SU-DHL-6 (cell line): Measurements from ENCODE around the gene CWC27.

Experiments used
- H2AFZ ChIP-seq: fragments of 200-600 bp; sonication (generic); 2 replicates; pipeline ENCODE4 v1.6.1; 2014; ENCODE audit warnings: low read depth, mild to moderate bottlenecking, moderate library complexity, mixed read lengths, antibody characterized with exemption, low read length; ENCODE audit not compliant: severe bottlenecking
- H3F3A ChIP-seq: fragments of 200-600 bp; shearing (Covaris generic); 2 replicates; pipeline ENCODE4 v1.6.0; 2016; ENCODE audit warnings: antibody characterized with exemption, mild to moderate bottlenecking; ENCODE audit not compliant: insufficient read depth
- H3K27ac ChIP-seq: fragments of 200-600 bp; sonication (generic); 2 replicates; pipeline ENCODE4 v1.5.1; 2016; ENCODE audit warnings: low read depth, mild to moderate bottlenecking, low read length, moderate library complexity, mixed read lengths
- H3K27me3 ChIP-seq: fragments of 200-600 bp; sonication (generic), shearing (Covaris generic); 2 replicates; pipeline ENCODE4 v1.6.0; 2014; ENCODE audit warnings: mild to moderate bottlenecking, low read length
- H3K36me3 ChIP-seq: fragments of 200-600 bp; sonication (generic); 2 replicates; pipeline ENCODE4 v1.6.1; 2014; ENCODE audit warnings: mild to moderate bottlenecking, low read length, mixed read lengths
- H3K4me2 ChIP-seq: fragments of 300-600, 200-600 bp; shearing (Covaris generic), sonication (generic); 2 replicates; pipeline ENCODE4 v1.6.0; 2014; ENCODE audit warnings: low read length, low read depth, mild to moderate bottlenecking; ENCODE audit not compliant: poor library complexity, severe bottlenecking
- H3K4me3 ChIP-seq: fragments of 200-600 bp; sonication (generic); 2 replicates; pipeline ENCODE4 v1.5.1; 2014; ENCODE audit warnings: antibody characterized with exemption, low read length, mild to moderate bottlenecking, mixed read lengths; ENCODE audit not compliant: insufficient read depth, poor library complexity, severe bottlenecking
- H3K79me2 ChIP-seq: fragments of 200-600 bp; sonication (generic); 2 replicates; pipeline ENCODE4 v1.6.1; 2014; ENCODE audit warnings: mild to moderate bottlenecking, low read length, moderate library complexity; ENCODE audit not compliant: insufficient read depth
- H3K9ac ChIP-seq: fragments of 200-600 bp; sonication (generic); 2 replicates; pipeline ENCODE4 v1.7.0; 2014; ENCODE audit warnings: mild to moderate bottlenecking, low read length
- H3K9me2 ChIP-seq: fragments of 200-600 bp; sonication (generic); replicated peaks from 2 replicates; pipeline ENCODE4 v1.6.1; 2014; ENCODE audit warnings: low read length; ENCODE audit not compliant: insufficient read depth
- H3K9me3 ChIP-seq: fragments of 200-600 bp; sonication (generic); 2 replicates; pipeline ENCODE4 v1.6.1; 2014; ENCODE audit warnings: low read length, mixed read lengths; ENCODE audit not compliant: insufficient read depth
- H4K20me1 ChIP-seq: fragments of 200-600 bp; sonication (generic); 2 replicates; pipeline ENCODE4 v1.6.1; 2014; ENCODE audit warnings: low read depth, mild to moderate bottlenecking, antibody characterized with exemption, low read length, moderate library complexity, mixed read lengths
- CTCF ChIP-seq: fragments of 200-600 bp; sonication (generic); IDR thresholded peaks from one replicate; pipeline ENCODE4 v1.5.1; 2017; ENCODE audit warnings: antibody characterized with exemption, mild to moderate bottlenecking, low read length, moderate library complexity; ENCODE audit not compliant: insufficient read depth, poor library complexity, severe bottlenecking
- EZH2phosphoT487 ChIP-seq: fragments of 200-600 bp; sonication (generic), shearing (Covaris generic); conservative IDR thresholded peaks from 2 replicates; pipeline ENCODE4 v1.6.1; 2018; ENCODE audit warnings: mild to moderate bottlenecking, antibody characterized with exemption, low read length, moderate library complexity, mixed read lengths

The CWC27 gene

DNA sequence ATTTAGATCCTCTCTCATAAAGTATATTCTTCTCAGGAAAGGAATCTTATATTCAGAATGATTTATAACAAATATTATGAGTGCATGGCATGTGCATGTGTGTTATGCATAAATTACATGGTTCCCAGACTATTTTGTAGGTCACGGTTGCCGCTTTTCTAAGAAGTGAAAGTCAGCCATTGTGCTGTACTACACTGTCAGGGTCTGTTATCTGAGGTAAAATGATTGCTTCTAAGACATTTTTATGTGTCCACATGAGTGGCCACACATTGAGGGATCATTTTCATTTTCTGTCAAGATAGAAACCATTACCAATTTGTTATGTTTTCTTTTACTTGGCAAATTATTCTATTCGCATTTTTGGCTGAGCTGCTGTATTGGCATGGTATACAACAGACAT lies 210.8 kb downstream of the CWC27 start:
- Histone ChIP-seq H2AFZ (no peak overlapping the region), H3K9me3 (no peaks in the 10 kb centered on the region), H3K36me3 (no peaks in the 10 kb centered on the region), H3K4me2 (no peak overlapping the region), H3K9me2 (no peaks in the 10 kb centered on the region), H3K4me3 (no peak overlapping the region), H3K79me2 (no peaks in the 10 kb centered on the region), H3F3A (no peaks in the 10 kb centered on the region), H3K27ac (no peak overlapping the region), H4K20me1 (no peaks in the 10 kb centered on the region), H3K27me3 (no peaks in the 10 kb centered on the region), H3K9ac (no peak overlapping the region)
- no peak for TF ChIP-seq EZH2phosphoT487
- TF ChIP-seq CTCF, result no peak

GRCh38 chr5:64980176-64980575 lies 211.4 kb downstream of the CWC27 start:
- no peaks in the 10 kb centered on the region for H3K9me2 ChIP-seq
- no peak overlapping the region for H3K4me2 ChIP-seq
- H3F3A ChIP-seq, result no peaks in the 10 kb centered on the region
- H3K79me2 ChIP-seq, result no peaks in the 10 kb centered on the region
- no peak overlapping the region for H3K4me3 ChIP-seq
- TF ChIP-seq CTCF, result no peak
- TF ChIP-seq EZH2phosphoT487, result no peak
- no peak overlapping the region for H3K27ac ChIP-seq
- no peaks in the 10 kb centered on the region for H4K20me1 ChIP-seq
- no peak overlapping the region for H2AFZ ChIP-seq
- no peaks in the 10 kb centered on the region for H3K27me3 ChIP-seq
- H3K9ac ChIP-seq, result no peak overlapping the region
- H3K9me3 ChIP-seq, result no peaks in the 10 kb centered on the region
- H3K36me3 ChIP-seq, result no peaks in the 10 kb centered on the region

DNA sequence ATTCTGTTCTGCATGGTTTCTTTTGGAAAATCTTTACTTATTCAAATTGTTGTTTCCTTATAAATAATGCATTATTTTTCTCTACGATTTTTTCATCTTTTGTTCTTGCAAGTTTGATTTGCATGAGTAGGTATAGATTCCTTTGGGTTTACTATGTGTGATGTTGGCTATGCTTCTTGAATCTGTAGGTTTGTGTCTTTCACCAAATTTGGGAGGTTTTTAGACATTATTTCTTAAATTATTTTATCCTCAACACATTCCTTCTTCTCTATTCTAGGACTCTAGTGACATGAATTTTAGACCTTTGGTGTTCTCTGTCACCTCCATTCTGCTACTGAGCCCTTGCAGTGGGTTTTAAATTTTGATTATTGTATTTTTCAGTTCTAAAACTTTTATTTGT lies 219.0 kb downstream of the CWC27 start:
- H3K79me2 ChIP-seq, result no peaks in the 10 kb centered on the region
- H3K4me2 ChIP-seq, result no peak overlapping the region
- H2AFZ ChIP-seq, result no peak overlapping the region
- H3K36me3 ChIP-seq, result peaks cover 5% of the 10 kb centered on the region; the same call in 1 of the 2 replicates
- H3K9ac ChIP-seq, result no peak overlapping the region
- H3K9me3 ChIP-seq, result no peaks in the 10 kb centered on the region
- H3K4me3 ChIP-seq, result no peak overlapping the region
- no peaks in the 10 kb centered on the region for H3K27me3 ChIP-seq
- H3K27ac ChIP-seq, result no peak overlapping the region
- TF ChIP-seq EZH2phosphoT487 (no peak), CTCF (no peak)
- no peaks in the 10 kb centered on the region for H3K9me2 ChIP-seq
- H3F3A ChIP-seq, result no peaks in the 10 kb centered on the region
- no peaks in the 10 kb centered on the region for H4K20me1 ChIP-seq
